ENCODE data around the gene LRG1.

LRG1 gene

GRCh38 chr19:4495471-4495870 is 44.4 kb downstream of the LRG1 start:
- no peak for DNase-seq (ENCODE audit: low read depth, low spot score)

GRCh38 chr19:4494691-4495064 is 45.2 kb downstream of the LRG1 start:
- DNase-seq (ENCODE audit: low read depth, low spot score) = no peak

- no peak for DNase-seq (ENCODE audit: low read depth, low spot score)
Measured at GRCh38 chr19:4493929-4494690, 45.7 kb downstream of the LRG1 start.

GRCh38 chr19:4493104-4493928 is 46.5 kb downstream of the LRG1 start:
- no peak for DNase-seq (ENCODE audit: low read depth, low spot score)

- DNase-seq (ENCODE audit: low read depth, low spot score) = no peak
Measured at GRCh38 chr19:4492337-4493103, 47.3 kb downstream of the LRG1 start.

GRCh38 chr19:4491446-4491845 is 48.4 kb downstream of the LRG1 start:
- no peak for DNase-seq (ENCODE audit: low read depth, low spot score)

- DNase-seq (ENCODE audit: low read depth, low spot score) = no peak
Measured at GRCh38 chr19:4488496-4488895, 51.3 kb downstream of the LRG1 start.

GRCh38 chr19:4487572-4487971 is 52.3 kb downstream of the LRG1 start:
- DNase-seq (ENCODE audit: low read depth, low spot score) = no peak
